H1 (cell line): Measurements from ENCODE around the gene MACC1. TPM values are rescaled to one million over a fixed set of nuclear protein-coding genes. Genes with fewer than 3 reads are reported as not detected.

Experiments used
- BRCA1 ChIP-seq: IDR thresholded peaks from 2 replicates; pipeline ENCODE4 v1.6.1; 2012; ENCODE audit warnings: low read depth, low read length, improper control_type of control experiment
- CHD1 ChIP-seq: IDR thresholded peaks from 2 replicates; pipeline ENCODE4 v1.6.1; 2012; ENCODE audit warnings: low read depth, low read length, improper control_type of control experiment
- CHD2 ChIP-seq: IDR thresholded peaks from 2 replicates; pipeline ENCODE4 v1.6.1; 2012; ENCODE audit warnings: low read length, improper control_type of control experiment
- KDM5A ChIP-seq: fragments of 200-600 bp; IDR thresholded peaks from 2 replicates; pipeline ENCODE4 v1.7.1; 2012; ENCODE audit warnings: mild to moderate bottlenecking, low read length, inconsistent platforms, mixed read lengths
- RBBP5 ChIP-seq: IDR thresholded peaks from 2 replicates; pipeline ENCODE4 v1.7.1; 2012; ENCODE audit warnings: low read depth, mild to moderate bottlenecking, inconsistent platforms, low read length, moderate library complexity, borderline replicate concordance
- RFX5 ChIP-seq: IDR thresholded peaks from 2 replicates; pipeline ENCODE4 v1.6.1; 2011; ENCODE audit warnings: low read depth, low read length, improper control_type of control experiment, borderline replicate concordance
- YY1 ChIP-seq: IDR thresholded peaks from 2 replicates; pipeline ENCODE4 v1.6.1; 2011; ENCODE audit warnings: low read depth, mild to moderate bottlenecking, low read length
- ZNF274 ChIP-seq: IDR thresholded peaks from 2 replicates; pipeline ENCODE4 v1.7.0; 2012; ENCODE audit warnings: low read length, borderline replicate concordance; ENCODE audit errors: extremely low read depth
- polyA plus RNA-seq, 7 experiments: library from polyadenylated mRNA; depleted of rRNA in 3 of 7; stranded (reverse) in 5 of 7; unstranded in 2 of 7; fragments of >200 nt in 5 of 7; fragments of 200-250 nt in 2 of 7; gene quantifications; 1 replicate in 5 of 7; 2 replicates in 1 of 7; 4 replicates in 1 of 7; pipeline versions ENCODE4 v1.2.1 to v1.2.3, GENCODE V29; 2011 to 2013; ENCODE audit warnings: missing spikeins in 2 of 7, mixed read lengths in 2 of 7
- total RNA-seq: library from RNA; stranded (reverse); fragmentation: NEBNext Ultra II Directional; extraction: Animal tissue kit (Norgen Biotek cat#: 25700); gene quantifications from 2 replicates; pipeline ENCODE4 v1.2.1, GENCODE V29; 2021
- TF ChIP-seq, protein P1 (sequence below): fragments of 300-600 bp; sonication (generic); IDR thresholded peaks from 2 replicates; pipeline ENCODE4 v1.7.1; 2012; ENCODE audit warnings: low read length, moderate library complexity, mild to moderate bottlenecking, inconsistent platforms; ENCODE audit not compliant: insufficient replicate concordance
- TF ChIP-seq, protein P2 (sequence below), 3 experiments: IDR thresholded peaks; 1 replicate in 2 of 3; 2 replicates in 1 of 3; pipeline versions ENCODE4 v1.5.1 to v1.6.1; 2011; ENCODE audit warnings: low read length in 3 of 3, mild to moderate bottlenecking in 3 of 3, inconsistent platforms in 2 of 3, low read depth in 1 of 3, moderate library complexity in 1 of 3; ENCODE audit not compliant: insufficient read depth in 1 of 3; ENCODE audit errors: control extremely low read depth in 1 of 3

Gene MACC1
- total and polyA plus RNA-seq, 2 of the 8 experiments (the other 6 are each of a cell fraction or from before 2014, with no cell fraction given) = 2.0 to 17.2 TPM

DNA sequence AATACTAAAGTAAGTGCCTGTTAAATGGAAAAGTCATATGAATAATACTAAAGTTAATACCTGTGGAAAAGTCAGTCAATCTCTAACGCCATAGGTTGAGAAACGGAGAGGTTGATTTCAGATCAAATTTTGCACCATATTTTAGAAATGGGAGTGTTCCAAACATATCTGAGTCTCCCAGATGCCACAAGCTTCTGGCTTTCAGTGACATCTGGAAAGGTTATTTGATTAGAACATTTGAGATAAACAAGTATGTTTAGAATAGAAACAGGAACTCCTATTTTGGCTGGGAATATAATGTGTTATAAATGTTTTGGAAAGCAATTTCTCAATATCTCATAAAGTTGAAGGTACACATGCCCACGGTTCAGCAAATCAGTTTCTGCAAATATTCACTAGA is 5.8 kb downstream of the MACC1 start (continued):
- TF ChIP-seq, protein P1, sequence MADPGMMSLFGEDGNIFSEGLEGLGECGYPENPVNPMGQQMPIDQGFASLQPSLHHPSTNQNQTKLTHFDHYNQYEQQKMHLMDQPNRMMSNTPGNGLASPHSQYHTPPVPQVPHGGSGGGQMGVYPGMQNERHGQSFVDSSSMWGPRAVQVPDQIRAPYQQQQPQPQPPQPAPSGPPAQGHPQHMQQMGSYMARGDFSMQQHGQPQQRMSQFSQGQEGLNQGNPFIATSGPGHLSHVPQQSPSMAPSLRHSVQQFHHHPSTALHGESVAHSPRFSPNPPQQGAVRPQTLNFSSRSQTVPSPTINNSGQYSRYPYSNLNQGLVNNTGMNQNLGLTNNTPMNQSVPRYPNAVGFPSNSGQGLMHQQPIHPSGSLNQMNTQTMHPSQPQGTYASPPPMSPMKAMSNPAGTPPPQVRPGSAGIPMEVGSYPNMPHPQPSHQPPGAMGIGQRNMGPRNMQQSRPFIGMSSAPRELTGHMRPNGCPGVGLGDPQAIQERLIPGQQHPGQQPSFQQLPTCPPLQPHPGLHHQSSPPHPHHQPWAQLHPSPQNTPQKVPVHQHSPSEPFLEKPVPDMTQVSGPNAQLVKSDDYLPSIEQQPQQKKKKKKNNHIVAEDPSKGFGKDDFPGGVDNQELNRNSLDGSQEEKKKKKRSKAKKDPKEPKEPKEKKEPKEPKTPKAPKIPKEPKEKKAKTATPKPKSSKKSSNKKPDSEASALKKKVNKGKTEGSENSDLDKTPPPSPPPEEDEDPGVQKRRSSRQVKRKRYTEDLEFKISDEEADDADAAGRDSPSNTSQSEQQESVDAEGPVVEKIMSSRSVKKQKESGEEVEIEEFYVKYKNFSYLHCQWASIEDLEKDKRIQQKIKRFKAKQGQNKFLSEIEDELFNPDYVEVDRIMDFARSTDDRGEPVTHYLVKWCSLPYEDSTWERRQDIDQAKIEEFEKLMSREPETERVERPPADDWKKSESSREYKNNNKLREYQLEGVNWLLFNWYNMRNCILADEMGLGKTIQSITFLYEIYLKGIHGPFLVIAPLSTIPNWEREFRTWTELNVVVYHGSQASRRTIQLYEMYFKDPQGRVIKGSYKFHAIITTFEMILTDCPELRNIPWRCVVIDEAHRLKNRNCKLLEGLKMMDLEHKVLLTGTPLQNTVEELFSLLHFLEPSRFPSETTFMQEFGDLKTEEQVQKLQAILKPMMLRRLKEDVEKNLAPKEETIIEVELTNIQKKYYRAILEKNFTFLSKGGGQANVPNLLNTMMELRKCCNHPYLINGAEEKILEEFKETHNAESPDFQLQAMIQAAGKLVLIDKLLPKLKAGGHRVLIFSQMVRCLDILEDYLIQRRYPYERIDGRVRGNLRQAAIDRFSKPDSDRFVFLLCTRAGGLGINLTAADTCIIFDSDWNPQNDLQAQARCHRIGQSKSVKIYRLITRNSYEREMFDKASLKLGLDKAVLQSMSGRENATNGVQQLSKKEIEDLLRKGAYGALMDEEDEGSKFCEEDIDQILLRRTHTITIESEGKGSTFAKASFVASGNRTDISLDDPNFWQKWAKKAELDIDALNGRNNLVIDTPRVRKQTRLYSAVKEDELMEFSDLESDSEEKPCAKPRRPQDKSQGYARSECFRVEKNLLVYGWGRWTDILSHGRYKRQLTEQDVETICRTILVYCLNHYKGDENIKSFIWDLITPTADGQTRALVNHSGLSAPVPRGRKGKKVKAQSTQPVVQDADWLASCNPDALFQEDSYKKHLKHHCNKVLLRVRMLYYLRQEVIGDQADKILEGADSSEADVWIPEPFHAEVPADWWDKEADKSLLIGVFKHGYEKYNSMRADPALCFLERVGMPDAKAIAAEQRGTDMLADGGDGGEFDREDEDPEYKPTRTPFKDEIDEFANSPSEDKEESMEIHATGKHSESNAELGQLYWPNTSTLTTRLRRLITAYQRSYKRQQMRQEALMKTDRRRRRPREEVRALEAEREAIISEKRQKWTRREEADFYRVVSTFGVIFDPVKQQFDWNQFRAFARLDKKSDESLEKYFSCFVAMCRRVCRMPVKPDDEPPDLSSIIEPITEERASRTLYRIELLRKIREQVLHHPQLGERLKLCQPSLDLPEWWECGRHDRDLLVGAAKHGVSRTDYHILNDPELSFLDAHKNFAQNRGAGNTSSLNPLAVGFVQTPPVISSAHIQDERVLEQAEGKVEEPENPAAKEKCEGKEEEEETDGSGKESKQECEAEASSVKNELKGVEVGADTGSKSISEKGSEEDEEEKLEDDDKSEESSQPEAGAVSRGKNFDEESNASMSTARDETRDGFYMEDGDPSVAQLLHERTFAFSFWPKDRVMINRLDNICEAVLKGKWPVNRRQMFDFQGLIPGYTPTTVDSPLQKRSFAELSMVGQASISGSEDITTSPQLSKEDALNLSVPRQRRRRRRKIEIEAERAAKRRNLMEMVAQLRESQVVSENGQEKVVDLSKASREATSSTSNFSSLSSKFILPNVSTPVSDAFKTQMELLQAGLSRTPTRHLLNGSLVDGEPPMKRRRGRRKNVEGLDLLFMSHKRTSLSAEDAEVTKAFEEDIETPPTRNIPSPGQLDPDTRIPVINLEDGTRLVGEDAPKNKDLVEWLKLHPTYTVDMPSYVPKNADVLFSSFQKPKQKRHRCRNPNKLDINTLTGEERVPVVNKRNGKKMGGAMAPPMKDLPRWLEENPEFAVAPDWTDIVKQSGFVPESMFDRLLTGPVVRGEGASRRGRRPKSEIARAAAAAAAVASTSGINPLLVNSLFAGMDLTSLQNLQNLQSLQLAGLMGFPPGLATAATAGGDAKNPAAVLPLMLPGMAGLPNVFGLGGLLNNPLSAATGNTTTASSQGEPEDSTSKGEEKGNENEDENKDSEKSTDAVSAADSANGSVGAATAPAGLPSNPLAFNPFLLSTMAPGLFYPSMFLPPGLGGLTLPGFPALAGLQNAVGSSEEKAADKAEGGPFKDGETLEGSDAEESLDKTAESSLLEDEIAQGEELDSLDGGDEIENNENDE = no peak
- TF ChIP-seq RFX5 = no peak
- TF ChIP-seq, protein P2, sequence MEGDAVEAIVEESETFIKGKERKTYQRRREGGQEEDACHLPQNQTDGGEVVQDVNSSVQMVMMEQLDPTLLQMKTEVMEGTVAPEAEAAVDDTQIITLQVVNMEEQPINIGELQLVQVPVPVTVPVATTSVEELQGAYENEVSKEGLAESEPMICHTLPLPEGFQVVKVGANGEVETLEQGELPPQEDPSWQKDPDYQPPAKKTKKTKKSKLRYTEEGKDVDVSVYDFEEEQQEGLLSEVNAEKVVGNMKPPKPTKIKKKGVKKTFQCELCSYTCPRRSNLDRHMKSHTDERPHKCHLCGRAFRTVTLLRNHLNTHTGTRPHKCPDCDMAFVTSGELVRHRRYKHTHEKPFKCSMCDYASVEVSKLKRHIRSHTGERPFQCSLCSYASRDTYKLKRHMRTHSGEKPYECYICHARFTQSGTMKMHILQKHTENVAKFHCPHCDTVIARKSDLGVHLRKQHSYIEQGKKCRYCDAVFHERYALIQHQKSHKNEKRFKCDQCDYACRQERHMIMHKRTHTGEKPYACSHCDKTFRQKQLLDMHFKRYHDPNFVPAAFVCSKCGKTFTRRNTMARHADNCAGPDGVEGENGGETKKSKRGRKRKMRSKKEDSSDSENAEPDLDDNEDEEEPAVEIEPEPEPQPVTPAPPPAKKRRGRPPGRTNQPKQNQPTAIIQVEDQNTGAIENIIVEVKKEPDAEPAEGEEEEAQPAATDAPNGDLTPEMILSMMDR (IDR thresholded peaks at IDR 0.05; ENCODE audit: control extremely low read depth in 1 of 3, insufficient read depth in 1 of 3, low read depth in 1 of 3, low read length in 3 of 3) = no peak
- TF ChIP-seq ZNF274 = no peak
- TF ChIP-seq RBBP5 = no peak
- no peak for TF ChIP-seq CHD2
- TF ChIP-seq BRCA1 = no peak
- TF ChIP-seq YY1 = no peak
- TF ChIP-seq CHD1 = no peak
- no peak for TF ChIP-seq KDM5A
